Osteocyte (in vitro differentiated cells): ENCODE results near the gene GPR42. TPM values are rescaled to one million over a fixed set of nuclear protein-coding genes. Genes with fewer than 3 reads are reported as not detected.

Source experiments
- DNase-seq: peaks from one replicate; pipeline ENCODE4 v3.0.0; 2021; ENCODE audit warnings: mixed read lengths; ENCODE audit not compliant: unreplicated experiment; ENCODE audit errors: extremely low spot score
- H3K27ac Mint-ChIP-seq: one replicate; pipeline ENCODE4 v1.8.0; 2021; ENCODE audit warnings: mild to moderate bottlenecking, mixed read lengths; ENCODE audit not compliant: unreplicated experiment
- H3K27me3 Mint-ChIP-seq: one replicate; pipeline ENCODE4 v1.8.0; 2021; ENCODE audit warnings: mixed read lengths; ENCODE audit not compliant: unreplicated experiment
- H3K36me3 Mint-ChIP-seq: one replicate; pipeline ENCODE4 v1.8.0; 2021; ENCODE audit warnings: mixed read lengths; ENCODE audit not compliant: unreplicated experiment
- H3K4me1 Mint-ChIP-seq: one replicate; pipeline ENCODE4 v1.8.0; 2021; ENCODE audit warnings: mixed read lengths; ENCODE audit not compliant: unreplicated experiment
- H3K4me3 Mint-ChIP-seq: one replicate; pipeline ENCODE4 v1.8.0; 2021; ENCODE audit warnings: mild to moderate bottlenecking, moderate library complexity, mixed read lengths; ENCODE audit not compliant: unreplicated experiment
- H3K9me3 Mint-ChIP-seq: one replicate; pipeline ENCODE4 v1.8.0; 2021; ENCODE audit warnings: mixed read lengths; ENCODE audit not compliant: unreplicated experiment
- total RNA-seq: library from RNA; stranded (reverse); gene quantifications from 2 replicates; pipeline ENCODE4 v1.2.1, GENCODE V29; 2021
- TF ChIP-seq, protein P1 (sequence below): fragments of 200-600 bp; sonication (generic); IDR thresholded peaks from 2 replicates; pipeline ENCODE4 v1.5.0; 2021; ENCODE audit warnings: antibody characterized with exemption, mild to moderate bottlenecking, moderate library complexity

GPR42 gene
- total RNA-seq, 1 donor from 2014 or later: not detected

DNA sequence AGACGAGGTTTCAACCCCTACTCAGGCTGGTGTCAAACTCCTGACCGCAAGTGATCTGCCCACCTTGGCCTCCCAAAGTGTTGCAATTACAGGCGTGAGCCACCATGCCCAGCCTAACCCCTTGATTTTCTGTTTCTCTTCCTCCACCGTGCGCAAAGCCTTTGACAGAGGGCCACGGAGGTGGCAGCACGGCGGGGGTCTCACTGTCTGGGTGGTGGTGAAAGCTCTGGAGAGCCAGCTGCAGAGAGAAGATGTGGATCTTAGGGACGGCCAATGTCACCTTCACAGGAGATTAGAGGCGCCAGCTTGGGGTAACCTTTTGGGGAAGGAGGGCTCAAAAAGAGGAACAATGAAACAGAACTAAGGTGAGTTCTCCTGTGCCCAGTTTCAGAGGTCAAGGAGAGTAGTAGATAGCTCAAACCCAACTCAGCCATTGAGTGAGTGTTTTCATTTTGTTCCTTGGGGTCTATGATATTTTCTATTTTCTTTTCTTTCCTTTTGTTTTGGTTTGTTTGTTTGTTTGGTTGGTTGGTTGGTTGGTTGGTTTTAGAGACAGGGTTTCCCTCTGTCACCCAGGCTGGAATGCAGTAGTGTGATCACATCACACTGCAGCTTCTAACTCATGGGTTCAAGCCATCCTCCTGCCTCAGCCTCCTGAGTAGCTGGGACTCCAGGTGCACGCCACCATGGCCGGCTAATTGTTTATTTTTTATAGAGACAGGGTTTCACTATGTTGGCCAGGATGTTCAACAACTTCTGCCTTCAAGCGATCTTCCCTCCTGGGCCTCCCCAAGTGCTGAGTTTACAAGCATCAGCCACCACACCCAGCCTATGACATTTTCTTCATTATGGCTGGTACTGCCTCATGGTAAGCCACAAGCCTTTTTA lies 37.7 kb downstream of the GPR42 start:
- TF ChIP-seq, protein P1, sequence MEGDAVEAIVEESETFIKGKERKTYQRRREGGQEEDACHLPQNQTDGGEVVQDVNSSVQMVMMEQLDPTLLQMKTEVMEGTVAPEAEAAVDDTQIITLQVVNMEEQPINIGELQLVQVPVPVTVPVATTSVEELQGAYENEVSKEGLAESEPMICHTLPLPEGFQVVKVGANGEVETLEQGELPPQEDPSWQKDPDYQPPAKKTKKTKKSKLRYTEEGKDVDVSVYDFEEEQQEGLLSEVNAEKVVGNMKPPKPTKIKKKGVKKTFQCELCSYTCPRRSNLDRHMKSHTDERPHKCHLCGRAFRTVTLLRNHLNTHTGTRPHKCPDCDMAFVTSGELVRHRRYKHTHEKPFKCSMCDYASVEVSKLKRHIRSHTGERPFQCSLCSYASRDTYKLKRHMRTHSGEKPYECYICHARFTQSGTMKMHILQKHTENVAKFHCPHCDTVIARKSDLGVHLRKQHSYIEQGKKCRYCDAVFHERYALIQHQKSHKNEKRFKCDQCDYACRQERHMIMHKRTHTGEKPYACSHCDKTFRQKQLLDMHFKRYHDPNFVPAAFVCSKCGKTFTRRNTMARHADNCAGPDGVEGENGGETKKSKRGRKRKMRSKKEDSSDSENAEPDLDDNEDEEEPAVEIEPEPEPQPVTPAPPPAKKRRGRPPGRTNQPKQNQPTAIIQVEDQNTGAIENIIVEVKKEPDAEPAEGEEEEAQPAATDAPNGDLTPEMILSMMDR: no peak
- H3K9me3 Mint-ChIP-seq: no peaks in the 10 kb centered on the region
- DNase-seq: no peak
- H3K4me1 Mint-ChIP-seq: no peaks in the 10 kb centered on the region
- H3K4me3 Mint-ChIP-seq: no peak overlapping the region
- no peaks in the 10 kb centered on the region for H3K36me3 Mint-ChIP-seq
- H3K27ac Mint-ChIP-seq: no peak overlapping the region
- H3K27me3 Mint-ChIP-seq: peaks cover 10% of the 10 kb centered on the region

DNA sequence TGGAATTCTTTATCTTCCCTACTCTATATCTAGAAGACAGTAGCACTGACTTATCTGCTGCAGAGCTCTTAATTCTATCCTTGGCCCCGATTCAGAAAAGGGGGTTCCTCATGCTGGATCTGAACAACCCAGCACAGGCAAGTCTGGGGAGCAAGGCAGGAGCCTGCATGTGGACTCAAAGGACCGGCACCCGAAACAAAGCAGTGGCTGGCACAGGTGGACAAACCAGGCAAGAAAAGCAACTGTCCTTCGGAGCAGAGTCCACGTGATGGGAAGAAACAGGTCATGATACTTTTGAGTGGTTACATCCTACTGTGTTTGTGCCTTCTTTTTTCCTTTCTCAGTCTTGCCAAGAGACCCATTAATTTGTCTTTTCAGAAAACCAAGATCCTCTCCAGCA lies 38.3 kb downstream of the GPR42 start:
- H3K27me3 Mint-ChIP-seq: peaks cover 10% of the 10 kb centered on the region
- DNase-seq: no peak
- H3K4me3 Mint-ChIP-seq: no peak overlapping the region
- H3K27ac Mint-ChIP-seq: no peak overlapping the region
- no peaks in the 10 kb centered on the region for H3K36me3 Mint-ChIP-seq
- H3K4me1 Mint-ChIP-seq: no peaks in the 10 kb centered on the region
- no peaks in the 10 kb centered on the region for H3K9me3 Mint-ChIP-seq
- TF ChIP-seq, protein P1: no peak

DNA sequence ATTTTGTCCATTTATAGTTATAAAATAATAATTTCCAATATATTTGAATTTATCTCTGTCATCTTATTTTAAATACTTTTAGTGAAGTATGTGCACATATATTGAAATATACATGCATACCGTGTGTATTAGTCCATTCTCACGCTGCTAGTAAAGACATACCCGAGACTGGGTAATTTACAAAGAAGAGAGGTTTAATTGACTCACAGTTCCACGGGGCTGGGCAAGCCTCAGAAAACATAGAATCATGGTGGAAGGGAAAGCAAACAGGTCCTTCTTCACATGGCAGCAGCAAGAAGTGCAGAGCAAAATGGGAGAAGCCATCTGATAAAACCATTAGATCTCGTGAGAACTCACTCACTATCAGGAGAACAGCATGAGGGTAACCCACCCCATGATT lies 39.6 kb downstream of the GPR42 start:
- Mint-ChIP-seq H3K36me3 (no peaks in the 10 kb centered on the region), H3K4me3 (no peak overlapping the region), H3K9me3 (no peaks in the 10 kb centered on the region), H3K4me1 (no peaks in the 10 kb centered on the region), H3K27me3 (peaks cover 10% of the 10 kb centered on the region), H3K27ac (no peak overlapping the region)
- TF ChIP-seq, protein P1: no peak
- DNase-seq: no peak

DNA sequence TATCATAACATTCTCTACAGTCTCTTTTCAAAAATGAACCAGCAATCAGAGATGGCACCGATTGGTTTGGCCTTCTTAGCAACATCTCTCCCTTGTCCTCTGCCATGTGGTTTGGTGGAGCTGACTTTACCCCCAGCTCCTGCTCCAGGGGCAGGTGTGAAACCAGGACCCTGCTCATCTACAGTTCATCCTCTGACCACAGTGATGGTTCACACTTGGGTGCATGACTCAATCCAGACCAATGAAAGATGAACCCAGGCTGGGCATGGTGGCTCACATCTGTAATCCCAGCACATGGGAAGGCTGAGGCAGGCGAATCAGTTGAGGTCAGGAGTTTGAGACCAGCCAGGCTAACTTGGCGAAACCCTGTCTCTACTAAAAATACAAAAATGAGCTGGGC lies 43.6 kb downstream of the GPR42 start:
- Mint-ChIP-seq H3K27me3 (peaks cover 15% of the 10 kb centered on the region), H3K36me3 (no peaks in the 10 kb centered on the region), H3K27ac (no peak overlapping the region), H3K9me3 (no peaks in the 10 kb centered on the region), H3K4me1 (no peaks in the 10 kb centered on the region), H3K4me3 (no peak overlapping the region)
- TF ChIP-seq, protein P1: no peak
- no peak for DNase-seq

DNA sequence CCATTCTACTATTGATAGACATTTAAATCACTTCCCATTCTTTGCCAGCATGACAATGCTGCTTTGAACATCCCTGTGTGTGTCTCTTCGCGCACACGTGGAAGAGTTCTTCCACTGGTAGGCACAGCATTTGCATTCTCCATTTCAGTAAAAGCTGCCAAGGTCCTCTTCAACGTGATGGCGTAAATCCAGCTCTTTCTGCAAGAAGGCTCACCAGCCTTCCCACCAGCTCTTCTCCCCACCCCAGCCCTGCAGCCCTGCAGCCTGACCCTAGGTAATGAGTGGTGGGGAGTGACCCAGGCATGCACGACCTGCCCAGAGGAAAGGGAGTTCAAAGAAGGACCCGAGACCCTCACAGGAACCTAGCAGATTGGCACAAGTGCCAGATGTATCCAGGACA lies 45.5 kb downstream of the GPR42 start:
- DNase-seq: no peak
- Mint-ChIP-seq H3K27me3 (peaks cover 10% of the 10 kb centered on the region), H3K36me3 (no peaks in the 10 kb centered on the region), H3K4me3 (no peak overlapping the region), H3K27ac (no peak overlapping the region), H3K9me3 (no peaks in the 10 kb centered on the region), H3K4me1 (no peaks in the 10 kb centered on the region)
- TF ChIP-seq, protein P1: no peak
